ENCODE measurements around the gene KCNK2.

DNA sequence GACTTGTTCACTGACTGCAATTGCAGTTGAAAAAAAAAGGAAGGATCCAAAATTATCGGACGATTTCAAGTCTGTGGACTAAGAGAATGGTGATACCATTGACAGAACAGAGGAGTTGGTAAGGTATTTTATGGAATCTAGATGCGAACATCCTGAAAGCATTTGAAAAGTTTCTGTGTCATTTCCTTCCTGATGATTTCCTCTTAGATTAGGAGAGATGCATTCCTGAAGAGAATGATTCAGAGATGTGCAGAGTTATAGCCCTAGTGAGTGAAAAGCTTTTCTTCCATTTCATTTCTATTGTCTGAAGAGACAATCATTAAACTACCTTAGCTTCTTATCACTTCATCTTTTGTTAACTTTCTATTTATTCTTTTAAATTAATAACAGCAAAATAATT lies 200.0 kb downstream of the KCNK2 start:
- no peak for TF ChIP-seq EZH2 (IDR thresholded peaks at IDR 0.05; ENCODE audit: insufficient read depth, poor library complexity, severe bottlenecking)
- TF ChIP-seq EZH2phosphoT487 (IDR thresholded peaks at IDR 0.05; ENCODE audit: insufficient read depth, low read depth): no peak

All from GM23248 (cell line).